Smooth muscle cell (in vitro differentiated cells): ENCODE results near the gene CHORDC1. TPM values are rescaled to one million over a fixed set of nuclear protein-coding genes. Genes with fewer than 3 reads are reported as not detected.

ENCODE experiments used
- DNase-seq: peaks from one replicate; lab custom pipeline; 2025; ENCODE audit not compliant: unreplicated experiment; lab: John Stamatoyannopoulos, UW
- H2AFZ ChIP-seq: fragments of 200-600 bp; sonication (generic); 2 replicates; pipeline ENCODE4 v1.6.0; 2016; ENCODE audit warnings: antibody characterized with exemption, low read depth, mild to moderate bottlenecking
- H3F3A ChIP-seq: fragments of 200-600 bp; sonication (generic); 2 replicates; pipeline ENCODE4 v1.6.0; 2017; ENCODE audit warnings: antibody characterized with exemption, low read depth
- H3K27ac ChIP-seq: fragments of 200-600 bp; sonication (generic); 2 replicates; pipeline ENCODE4 v1.5.1; 2016; ENCODE audit warnings: low read depth, mild to moderate bottlenecking
- H3K27me3 ChIP-seq: fragments of 200-600 bp; sonication (generic); 2 replicates; pipeline ENCODE4 v1.6.1; 2016; ENCODE audit warnings: low read depth, mild to moderate bottlenecking
- H3K36me3 ChIP-seq: fragments of 200-600 bp; sonication (generic); 2 replicates; pipeline ENCODE4 v1.5.1; 2016; ENCODE audit warnings: low read depth
- H3K4me1 ChIP-seq: fragments of 200-600 bp; sonication (generic); 2 replicates; pipeline ENCODE4 v1.5.1; 2016; ENCODE audit warnings: low read depth
- H3K4me2 ChIP-seq: fragments of 200-600 bp; sonication (generic); 2 replicates; pipeline ENCODE4 v1.6.0; 2016; ENCODE audit warnings: mild to moderate bottlenecking
- H3K4me3 ChIP-seq: fragments of 200-600 bp; sonication (generic); 2 replicates; pipeline ENCODE4 v1.5.1; 2016; ENCODE audit warnings: mild to moderate bottlenecking
- H3K79me2 ChIP-seq: fragments of 200-600 bp; sonication (generic); 2 replicates; pipeline ENCODE4 v1.6.0; 2016; ENCODE audit warnings: low read depth, mild to moderate bottlenecking
- H3K9ac ChIP-seq: fragments of 200-600 bp; sonication (generic); 2 replicates; pipeline ENCODE4 v1.6.0; 2016; ENCODE audit warnings: low read depth
- H3K9me3 ChIP-seq: fragments of 200-600 bp; sonication (generic); replicated peaks from 2 replicates; pipeline ENCODE4 v1.5.1; 2016; ENCODE audit warnings: low read depth
- H4K20me1 ChIP-seq: fragments of 200-600 bp; sonication (generic); 2 replicates; pipeline ENCODE4 v1.6.0; 2016; ENCODE audit warnings: low read depth
- CTCF ChIP-seq: fragments of 200-600 bp; sonication (generic); IDR thresholded peaks from 2 replicates; pipeline ENCODE4 v1.5.1; 2017; ENCODE audit warnings: borderline replicate concordance, mild to moderate bottlenecking, antibody characterized with exemption; ENCODE audit not compliant: insufficient read depth, poor library complexity, severe bottlenecking
- WGBS: methylation state at CpG from one replicate; pipeline ENCODE4 v1.1.7; 2016; ENCODE audit warnings: low lambda C conversion rate; 5-methylcytosine and 5-hydroxymethylcytosine counted together
- polyA plus RNA-seq: library from polyadenylated mRNA; unstranded; fragments of >200 nt; fragmentation: Nextera tagmentation; extraction: Ambion mirVana; gene quantifications from 2 replicates; pipeline ENCODE4 v1.2.1, GENCODE V29; 2016
- total RNA-seq: library from RNA; depleted of rRNA; stranded (reverse); fragments of >200 nt; gene quantifications from 2 replicates; pipeline ENCODE4 v1.2.3, GENCODE V29; 2014

The CHORDC1 gene
- total and polyA plus RNA-seq, 2 experiments from 2014 or later = 22.3 to 79.2 TPM

GRCh38 chr11:90202342-90202741 lies 20.5 kb downstream of the CHORDC1 start:
- Histone ChIP-seq H3K36me3 (peaks cover 35% of the 10 kb centered on the region), H3K4me2 (no peak overlapping the region), H4K20me1 (peaks cover 25% of the 10 kb centered on the region), H3K27ac (no peak overlapping the region), H3K27me3 (no peaks in the 10 kb centered on the region), H2AFZ (no peak overlapping the region), H3K9ac (no peak overlapping the region), H3K79me2 (peaks cover 3% of the 10 kb centered on the region), H3K9me3 (no peaks in the 10 kb centered on the region), H3K4me3 (no peak overlapping the region), H3K4me1 (no peaks in the 10 kb centered on the region), H3F3A (peaks cover 7% of the 10 kb centered on the region)
- TF ChIP-seq CTCF = no peak
- DNase-seq = no peak
- WGBS = 85% methylated on average over 3 of the region's 3 CpGs

DNA sequence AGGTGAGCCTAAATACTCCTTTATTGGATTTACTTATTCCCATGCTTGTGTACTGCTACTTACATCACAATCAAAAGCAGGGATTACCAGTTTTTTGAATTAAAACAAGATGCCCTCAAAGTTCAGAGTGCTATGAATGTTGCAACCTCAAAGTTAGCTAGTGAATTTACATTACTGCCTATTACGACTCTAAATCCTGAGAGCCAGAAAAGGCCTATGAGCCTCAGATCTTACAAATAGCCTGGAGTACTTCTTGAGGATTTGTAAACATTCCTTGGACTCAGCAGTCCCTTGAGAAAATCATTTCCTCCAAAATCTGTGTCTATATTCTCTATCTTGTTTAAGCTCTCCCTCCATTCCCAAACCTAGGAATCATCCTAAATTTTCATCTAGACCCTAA lies 25.5 kb downstream of the CHORDC1 start:
- no peaks in the 10 kb centered on the region for H3K79me2 ChIP-seq
- no peaks in the 10 kb centered on the region for H3K4me1 ChIP-seq
- no peak for TF ChIP-seq CTCF
- peaks cover 15% of the 10 kb centered on the region for H3K36me3 ChIP-seq
- no peaks in the 10 kb centered on the region for H3F3A ChIP-seq
- WGBS = 45% methylated on average over 1 of the region's 1 CpG
- no peak overlapping the region for H3K4me3 ChIP-seq
- H3K27me3 ChIP-seq = no peaks in the 10 kb centered on the region
- no peaks in the 10 kb centered on the region for H4K20me1 ChIP-seq
- H3K9me3 ChIP-seq = no peaks in the 10 kb centered on the region
- H3K27ac ChIP-seq = no peak overlapping the region
- no peak overlapping the region for H3K4me2 ChIP-seq
- no peak overlapping the region for H3K9ac ChIP-seq
- H2AFZ ChIP-seq = no peak overlapping the region
- no peak for DNase-seq

- Histone ChIP-seq H3F3A (no peaks in the 10 kb centered on the region), H2AFZ (no peak overlapping the region), H3K27ac (no peak overlapping the region), H4K20me1 (no peaks in the 10 kb centered on the region), H3K27me3 (no peaks in the 10 kb centered on the region), H3K4me3 (no peak overlapping the region), H3K9me3 (no peaks in the 10 kb centered on the region), H3K4me2 (no peak overlapping the region), H3K79me2 (no peaks in the 10 kb centered on the region), H3K36me3 (peaks cover 4% of the 10 kb centered on the region), H3K9ac (no peak overlapping the region), H3K4me1 (no peaks in the 10 kb centered on the region)
- WGBS = 95% methylated on average over 4 of the region's 4 CpGs
- DNase-seq = no peak
- no peak for TF ChIP-seq CTCF
These were observed 29.8 kb downstream of the CHORDC1 start for GRCh38 chr11:90192869-90193582.

- WGBS = 91% methylated on average over 2 of the region's 2 CpGs
- no peaks in the 10 kb centered on the region for H3F3A ChIP-seq
- no peaks in the 10 kb centered on the region for H3K9me3 ChIP-seq
- H3K4me1 ChIP-seq = no peaks in the 10 kb centered on the region
- DNase-seq = no peak
- H3K27ac ChIP-seq = no peak overlapping the region
- no peak overlapping the region for H3K4me2 ChIP-seq
- no peak for TF ChIP-seq CTCF
- H2AFZ ChIP-seq = no peak overlapping the region
- H3K27me3 ChIP-seq = no peaks in the 10 kb centered on the region
- H3K4me3 ChIP-seq = no peak overlapping the region
- H4K20me1 ChIP-seq = no peaks in the 10 kb centered on the region
- H3K9ac ChIP-seq = no peak overlapping the region
- no peaks in the 10 kb centered on the region for H3K79me2 ChIP-seq
- H3K36me3 ChIP-seq = no peaks in the 10 kb centered on the region
These were observed 33.8 kb downstream of the CHORDC1 start for GRCh38 chr11:90189011-90189410.
